RWPE2 (cell line): ENCODE results near the gene ZNF414.

Experiments used
- ATAC-seq: fragments of 200-7000 bp; cut with Tn5 transposase; 3 replicates; pipeline ENCODE4 v1.9.1; 2021; ENCODE audit warnings: low read depth
- DNase-seq: peaks from one replicate; pipeline ENCODE4 v3.0.0-alpha.2; 2020; ENCODE audit warnings: low spot score
- H3K27ac ChIP-seq: fragments of 450-650 bp; 2 replicates; pipeline ENCODE4 v1.5.1; 2017; ENCODE audit warnings: mild to moderate bottlenecking; ENCODE audit not compliant: poor library complexity, severe bottlenecking
- H3K27me3 ChIP-seq: fragments of 250-450 bp; sonication (Bioruptor Pico); 2 replicates; pipeline ENCODE4 v1.5.1; 2021; ENCODE audit warnings: mild to moderate bottlenecking, moderate library complexity; ENCODE audit not compliant: insufficient read depth, poor library complexity, severe bottlenecking
- H3K36me3 ChIP-seq: fragments of 250-450 bp; sonication (Bioruptor Pico); 2 replicates; pipeline ENCODE4 v1.5.1; 2020; ENCODE audit warnings: low read depth, mild to moderate bottlenecking, moderate library complexity
- H3K4me1 ChIP-seq: fragments of 250-450 bp; sonication (Bioruptor Pico); 2 replicates; pipeline ENCODE4 v1.5.1; 2021; ENCODE audit warnings: mild to moderate bottlenecking, moderate library complexity; ENCODE audit not compliant: insufficient read depth, poor library complexity, severe bottlenecking
- H3K4me3 ChIP-seq: fragments of 250-450 bp; sonication (Bioruptor Pico); 2 replicates; pipeline ENCODE4 v1.5.1; 2021; ENCODE audit warnings: mild to moderate bottlenecking, moderate library complexity; ENCODE audit not compliant: severe bottlenecking
- H3K9me3 ChIP-seq: fragments of 250-450 bp; sonication (Bioruptor Pico); 2 replicates; pipeline ENCODE4 v1.5.1; 2021; ENCODE audit warnings: mild to moderate bottlenecking, moderate library complexity; ENCODE audit not compliant: severe bottlenecking
- TF ChIP-seq, protein P1 (sequence below): fragments of 450-650 bp; IDR thresholded peaks from one replicate; pipeline ENCODE4 v1.5.1; 2017; ENCODE audit warnings: mild to moderate bottlenecking, moderate library complexity; ENCODE audit not compliant: poor library complexity, severe bottlenecking

ZNF414 gene

DNA sequence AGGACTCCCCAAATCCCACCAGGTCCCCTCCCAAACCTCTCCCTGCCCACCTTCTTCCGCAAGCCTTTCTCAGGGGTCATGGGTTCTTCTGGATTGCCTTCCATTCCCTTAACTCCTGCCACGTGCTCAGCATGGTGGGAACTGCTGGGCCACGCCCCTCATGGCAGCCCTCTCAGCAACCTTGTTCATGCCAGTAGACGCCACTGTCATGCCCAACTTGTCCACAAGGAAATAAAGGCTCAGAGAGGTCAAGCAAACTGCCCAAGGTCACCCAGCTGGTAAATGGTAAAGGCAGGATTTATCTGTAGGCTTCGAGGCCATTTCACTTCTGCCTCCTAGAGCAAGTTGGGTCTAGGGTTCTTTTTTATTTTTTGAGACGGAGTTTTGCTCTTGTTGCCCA lies 22.4 kb downstream of the ZNF414 start:
- TF ChIP-seq, protein P1, sequence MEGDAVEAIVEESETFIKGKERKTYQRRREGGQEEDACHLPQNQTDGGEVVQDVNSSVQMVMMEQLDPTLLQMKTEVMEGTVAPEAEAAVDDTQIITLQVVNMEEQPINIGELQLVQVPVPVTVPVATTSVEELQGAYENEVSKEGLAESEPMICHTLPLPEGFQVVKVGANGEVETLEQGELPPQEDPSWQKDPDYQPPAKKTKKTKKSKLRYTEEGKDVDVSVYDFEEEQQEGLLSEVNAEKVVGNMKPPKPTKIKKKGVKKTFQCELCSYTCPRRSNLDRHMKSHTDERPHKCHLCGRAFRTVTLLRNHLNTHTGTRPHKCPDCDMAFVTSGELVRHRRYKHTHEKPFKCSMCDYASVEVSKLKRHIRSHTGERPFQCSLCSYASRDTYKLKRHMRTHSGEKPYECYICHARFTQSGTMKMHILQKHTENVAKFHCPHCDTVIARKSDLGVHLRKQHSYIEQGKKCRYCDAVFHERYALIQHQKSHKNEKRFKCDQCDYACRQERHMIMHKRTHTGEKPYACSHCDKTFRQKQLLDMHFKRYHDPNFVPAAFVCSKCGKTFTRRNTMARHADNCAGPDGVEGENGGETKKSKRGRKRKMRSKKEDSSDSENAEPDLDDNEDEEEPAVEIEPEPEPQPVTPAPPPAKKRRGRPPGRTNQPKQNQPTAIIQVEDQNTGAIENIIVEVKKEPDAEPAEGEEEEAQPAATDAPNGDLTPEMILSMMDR = no peak
- H3K9me3 ChIP-seq = no peaks in the 10 kb centered on the region
- H3K4me1 ChIP-seq = peaks cover 11% of the 10 kb centered on the region
- no peaks in the 10 kb centered on the region for H3K27me3 ChIP-seq
- no peak overlapping the region for H3K4me3 ChIP-seq
- ATAC-seq (no peak), DNase-seq (no peak)
- H3K27ac ChIP-seq = no peak overlapping the region
- H3K36me3 ChIP-seq = peaks cover 26% of the 10 kb centered on the region

DNA sequence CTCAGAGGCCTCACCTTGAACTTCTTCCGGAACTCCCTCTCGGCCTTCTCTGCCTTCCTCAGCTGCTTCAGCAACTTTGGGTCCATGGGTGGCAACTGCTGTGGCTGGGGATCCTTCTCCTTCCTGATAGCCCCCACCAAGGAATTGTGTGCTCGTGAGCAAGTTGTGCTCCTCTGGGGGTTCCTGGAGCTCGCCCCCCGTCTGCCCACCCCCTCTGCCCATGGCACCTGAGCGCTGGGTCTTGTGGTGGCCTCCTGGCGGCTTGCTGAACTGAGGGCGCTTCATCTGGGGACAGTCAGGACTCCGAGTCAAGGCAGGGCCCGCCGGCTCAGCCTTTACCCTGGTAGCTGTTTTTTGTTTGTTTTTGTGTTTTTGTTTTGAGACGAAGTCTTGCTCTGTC lies 23.1 kb downstream of the ZNF414 start:
- no peak overlapping the region for H3K4me3 ChIP-seq
- H3K27me3 ChIP-seq = no peaks in the 10 kb centered on the region
- H3K27ac ChIP-seq = no peak overlapping the region
- DNase-seq (no peak), ATAC-seq (no peak)
- peaks cover 33% of the 10 kb centered on the region for H3K36me3 ChIP-seq
- H3K4me1 ChIP-seq = peaks cover 11% of the 10 kb centered on the region
- H3K9me3 ChIP-seq = no peaks in the 10 kb centered on the region
- TF ChIP-seq, protein P1 = no peak

DNA sequence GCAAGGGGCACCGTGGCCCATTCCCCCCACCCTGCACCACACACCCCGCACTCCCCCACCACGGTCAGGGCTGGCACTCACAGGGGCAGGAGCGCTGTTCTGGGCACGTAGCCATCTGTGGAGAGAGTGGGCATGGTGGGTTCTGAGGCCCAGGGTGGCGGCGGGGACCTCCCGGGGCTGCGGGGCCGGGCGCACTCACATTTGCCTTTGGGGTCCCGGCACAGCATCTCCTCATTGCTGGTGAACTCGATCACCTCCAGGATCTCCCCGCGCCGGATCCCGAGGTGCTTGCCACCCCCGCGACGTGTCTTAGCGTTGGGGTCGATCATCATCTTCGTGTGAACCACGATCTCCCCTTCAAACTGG lies 23.6 kb downstream of the ZNF414 start:
- DNase-seq (no peak), ATAC-seq (no peak)
- peaks cover 11% of the 10 kb centered on the region for H3K4me1 ChIP-seq
- TF ChIP-seq, protein P1 = no peak
- no peaks in the 10 kb centered on the region for H3K9me3 ChIP-seq
- H3K4me3 ChIP-seq = no peak overlapping the region
- peaks cover 36% of the 10 kb centered on the region for H3K36me3 ChIP-seq
- H3K27ac ChIP-seq = peak overlapping the region; percentile 71
- H3K27me3 ChIP-seq = no peaks in the 10 kb centered on the region

DNA sequence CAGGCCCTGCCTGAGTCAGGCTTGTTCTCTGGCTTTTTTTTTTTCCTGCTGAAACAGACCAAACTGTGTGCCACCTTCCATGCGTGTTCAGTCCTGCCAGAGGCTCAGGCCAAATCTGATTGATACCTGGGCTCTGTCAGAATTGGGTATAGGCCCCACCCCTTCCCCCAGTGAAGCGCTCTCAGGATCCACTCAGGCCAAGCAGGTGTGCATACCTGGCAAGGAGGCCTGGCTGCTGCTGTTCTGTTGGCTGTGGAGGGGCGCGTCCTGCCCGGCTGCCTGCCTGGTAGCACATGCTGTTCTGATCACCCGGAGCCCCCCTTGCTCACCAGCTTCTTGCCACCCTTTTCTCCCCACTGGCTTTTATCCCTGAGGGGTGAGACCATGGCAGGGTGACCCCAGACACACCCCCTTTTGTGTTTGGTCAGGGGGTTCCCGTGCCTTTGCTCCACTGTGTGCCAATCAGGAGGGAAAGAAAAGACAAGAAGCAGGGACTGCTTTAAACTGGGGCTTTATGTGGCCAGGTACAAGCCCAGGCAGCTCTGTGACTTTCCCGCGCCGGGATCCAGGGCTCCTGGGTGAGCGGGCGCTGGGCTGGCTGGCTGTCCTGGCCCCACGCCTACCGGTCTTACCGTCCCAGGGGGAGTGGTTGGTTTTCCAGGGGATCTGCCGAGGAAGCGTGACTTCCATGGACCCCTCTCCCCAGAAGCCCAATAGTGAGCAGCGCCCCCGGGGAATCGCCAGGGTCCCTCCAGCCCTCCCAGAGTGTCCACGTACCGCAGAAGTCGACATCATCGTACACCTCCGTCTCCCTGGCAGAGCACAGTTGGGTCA lies 24.2 kb downstream of the ZNF414 start:
- no peaks in the 10 kb centered on the region for H3K27me3 ChIP-seq
- H3K36me3 ChIP-seq = peaks cover 42% of the 10 kb centered on the region
- no peak for DNase-seq
- H3K9me3 ChIP-seq = no peaks in the 10 kb centered on the region
- peaks cover 11% of the 10 kb centered on the region for H3K4me1 ChIP-seq
- ATAC-seq = peak; percentile 84
- peak overlapping the region; percentile 71 for H3K27ac ChIP-seq
- TF ChIP-seq, protein P1 = no peak
- no peak overlapping the region for H3K4me3 ChIP-seq

DNA sequence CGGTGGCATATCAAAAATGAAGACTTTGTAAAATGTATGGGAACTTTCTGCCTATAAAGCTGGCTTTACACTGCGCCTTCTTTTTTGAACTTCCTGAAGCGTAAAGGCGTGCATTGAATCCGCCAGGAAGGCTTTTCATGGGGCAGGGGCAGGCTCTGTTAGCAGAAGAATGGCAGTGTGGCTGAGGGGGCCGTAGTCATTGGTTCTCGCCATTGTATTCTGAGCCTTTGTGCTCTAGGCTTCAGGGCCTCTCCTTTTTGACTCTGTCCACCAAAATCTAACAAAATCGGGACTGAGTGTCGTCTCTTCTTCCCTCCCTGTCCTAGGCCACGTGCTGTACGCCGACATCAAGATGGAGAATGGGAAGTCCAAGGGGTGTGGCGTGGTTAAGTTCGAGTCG lies 25.6 kb downstream of the ZNF414 start:
- no peak for DNase-seq
- no peaks in the 10 kb centered on the region for H3K9me3 ChIP-seq
- TF ChIP-seq, protein P1 = no peak
- no peak overlapping the region for H3K4me3 ChIP-seq
- H3K27me3 ChIP-seq = no peaks in the 10 kb centered on the region
- H3K36me3 ChIP-seq = peaks cover 56% of the 10 kb centered on the region
- H3K4me1 ChIP-seq = peaks cover 11% of the 10 kb centered on the region
- no peak for ATAC-seq
- H3K27ac ChIP-seq = peak overlapping the region; percentile 71
